ENCODE data around the gene SCGB1D4. TPM values are rescaled to one million over a fixed set of nuclear protein-coding genes. Genes with fewer than 3 reads are reported as not detected.

Gene SCGB1D4
- total RNA-seq: not detected

DNA sequence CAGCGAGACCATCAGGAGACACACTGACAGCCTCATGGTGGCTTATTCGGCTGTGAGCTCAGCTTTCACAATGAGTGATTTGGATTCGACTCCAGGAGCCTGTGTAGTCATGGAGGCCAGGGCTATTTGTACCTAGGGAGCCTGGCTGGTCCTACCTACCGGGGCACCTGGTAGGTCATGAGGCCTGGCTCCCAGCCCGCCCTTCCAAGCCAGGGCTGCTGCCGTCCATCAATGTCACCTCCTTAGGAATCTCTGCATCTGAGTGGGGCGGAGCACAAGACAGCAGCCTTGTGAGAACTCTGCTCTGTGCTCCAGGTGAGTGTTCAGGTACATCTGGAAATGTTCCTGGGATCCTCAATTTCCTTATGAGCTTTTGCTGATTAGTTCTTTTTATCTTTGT lies at the start of gene SCGB1D4:
Gene SCGB1D4 (minus strand): TSS at position 101 of the 400 bp plus-strand sequence. CDS start 65 bp downstream, at position 36.

GRCh38 chr11:62337303-62338181 lies 38.7 kb upstream of the SCGB1D4 start, which contains the start of gene ASRGL1:
ASRGL1 (plus strand) TSS chr11:62337448; CDS start chr11:62337978, 530 bp downstream.

DNA sequence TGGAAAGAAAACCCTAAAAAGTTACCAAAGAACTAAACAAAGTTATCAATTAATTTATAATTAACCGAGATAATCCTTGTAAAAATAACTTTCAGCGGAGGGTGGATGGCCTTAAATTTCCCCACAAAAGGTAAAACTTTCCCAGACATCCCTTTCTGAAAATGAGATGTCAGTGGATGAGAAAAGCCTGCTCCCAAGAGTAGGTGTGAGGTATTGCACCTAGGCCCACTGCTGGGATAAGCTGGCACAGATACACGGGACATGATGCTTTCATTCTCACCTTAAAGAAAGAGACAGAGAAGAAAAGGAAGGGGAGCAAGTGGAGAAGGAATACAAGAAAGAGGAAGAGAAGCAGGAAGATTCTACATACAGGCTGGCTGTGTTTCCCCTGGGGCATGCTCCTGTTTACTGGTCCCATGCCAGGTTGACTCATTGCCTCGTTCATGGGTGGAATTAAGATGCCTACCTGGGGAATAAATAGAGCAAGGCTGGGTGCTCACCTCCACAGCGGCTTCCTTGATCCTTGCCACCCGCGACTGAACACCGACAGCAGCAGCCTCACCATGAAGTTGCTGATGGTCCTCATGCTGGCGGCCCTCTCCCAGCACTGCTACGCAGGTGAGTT lies 29.1 kb downstream of the SCGB1D4 start, which contains the start of gene SCGB2A2:
Gene SCGB2A2 (plus strand): TSS at position 505 of the 625 bp plus-strand sequence. CDS start 59 bp downstream, at position 564.

Other genes starting within 250 kb of the SCGB1D4 start
- gene INCENP, start 175.1 kb downstream of the SCGB1D4 start, total RNA-seq: 28.0 TPM
- gene SCGB1D1, start 108.9 kb downstream of the SCGB1D4 start, total RNA-seq: not detected
- not detected for gene SCGB2A1, start 90.4 kb downstream of the SCGB1D4 start, total RNA-seq
- gene SCGB1D2, start 56.8 kb downstream of the SCGB1D4 start, total RNA-seq: not detected
- not detected for gene SCGB2A2, start 28.9 kb downstream of the SCGB1D4 start, total RNA-seq
- 17.8 TPM for gene ASRGL1, start 38.4 kb upstream of the SCGB1D4 start, total RNA-seq
- not detected for gene SCGB1A1, start 120.0 kb upstream of the SCGB1D4 start, total RNA-seq
- 410 TPM for gene AHNAK, start 247.7 kb upstream of the SCGB1D4 start, total RNA-seq